Stimulated activated CD4-positive, alpha-beta T cell treated with anti-CD3 and anti-CD28 coated beads, TNF-alpha, amount 100 ng/mL, for 1 hour (primary cell): Measurements from ENCODE around the gene PPM1D.
A peak's percentile ranks its signal among the peaks of the same experiment; 100 is the strongest.
"Not testable (repeated sequence)": the region's sequence is repeated elsewhere in the genome, so short reads cannot be mapped to it uniquely, and the experiment has no call there.

Experiments used
- DNase-seq, 3 donors: peaks; one replicate each; pipeline ENCODE4 v3.0.0-alpha.2; 2020; ENCODE audit warnings: low read depth in 3 of 3, low spot score in 1 of 3

PPM1D gene

DNA sequence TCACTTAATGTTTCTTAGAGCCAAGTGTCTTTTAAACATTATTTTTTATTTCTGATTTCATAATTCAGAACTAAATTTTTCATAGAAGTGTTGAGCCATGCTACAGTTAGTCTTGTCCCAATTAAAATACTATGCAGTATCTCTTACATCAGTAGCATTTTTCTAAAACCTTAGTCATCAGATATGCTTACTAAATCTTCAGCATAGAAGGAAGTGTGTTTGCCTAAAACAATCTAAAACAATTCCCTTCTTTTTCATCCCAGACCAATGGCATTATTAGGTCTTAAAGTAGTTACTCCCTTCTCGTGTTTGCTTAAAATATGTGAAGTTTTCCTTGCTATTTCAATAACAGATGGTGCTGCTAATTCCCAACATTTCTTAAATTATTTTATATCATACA is 64.0 kb downstream of the PPM1D start:
- no peak for DNase-seq

GRCh38 chr17:60665602-60666001 is 65.6 kb downstream of the PPM1D start:
- no peak for DNase-seq

- not testable (repeated sequence) for DNase-seq
Observed at GRCh38 chr17:60668741-60669140, 68.7 kb downstream of the PPM1D start.

DNA sequence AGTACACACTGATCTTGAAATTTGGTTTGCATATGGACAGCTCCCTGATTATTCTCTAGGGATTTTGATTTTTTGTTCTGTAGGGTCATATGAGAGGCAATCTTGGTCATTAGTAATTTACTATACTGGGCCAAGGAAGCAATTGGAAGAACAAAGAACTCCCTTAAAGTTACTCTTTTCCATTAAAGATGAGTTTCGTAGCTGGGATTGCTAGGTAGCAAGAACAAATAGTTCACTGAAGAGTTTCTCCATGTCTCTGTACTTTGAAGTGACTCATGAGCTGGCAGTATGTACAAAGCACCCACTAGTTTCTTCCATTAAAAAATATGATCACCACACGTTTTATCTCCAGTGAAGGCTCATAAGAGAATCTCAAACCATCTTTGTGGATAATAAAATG is 71.5 kb downstream of the PPM1D start:
- no peak for DNase-seq

DNA sequence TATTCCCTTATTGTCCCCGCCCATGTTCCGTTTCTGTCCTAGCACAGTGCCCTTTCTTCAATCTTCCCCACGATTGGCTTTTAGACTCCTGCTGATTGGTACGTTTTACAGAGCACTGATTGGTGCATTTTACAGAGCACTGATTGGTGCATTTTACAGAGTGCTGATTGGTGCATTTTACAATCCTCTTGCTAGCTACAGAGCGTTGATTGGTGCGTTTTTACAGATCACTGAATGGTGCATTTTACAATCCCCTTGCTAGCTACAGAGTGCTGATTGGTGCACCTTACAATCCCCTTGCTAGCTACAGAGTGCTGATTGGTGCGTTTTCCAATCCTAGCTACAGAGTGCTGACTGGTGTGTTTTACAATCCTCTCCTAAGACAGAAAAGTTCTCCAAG is 74.6 kb downstream of the PPM1D start:
- DNase-seq = not testable (repeated sequence)

DNA sequence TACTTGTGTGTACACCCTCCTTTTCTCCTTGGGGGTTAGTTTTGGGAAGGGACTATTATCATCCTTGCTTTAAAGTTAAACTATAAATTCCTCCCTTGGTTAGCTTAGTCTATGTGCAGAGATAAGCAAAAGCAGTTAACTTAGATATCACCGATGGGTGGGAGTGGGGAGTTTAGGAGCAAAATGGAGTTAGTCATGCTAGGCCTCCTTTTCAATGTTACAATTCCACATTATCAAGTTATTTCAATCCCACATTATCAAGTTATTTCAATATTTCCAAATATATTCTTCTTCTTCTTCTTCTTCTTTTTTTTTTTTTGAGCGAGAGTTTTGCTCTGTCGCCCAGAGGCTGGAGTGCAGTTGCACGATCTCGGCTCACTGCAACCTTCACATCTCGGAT is 76.0 kb downstream of the PPM1D start:
- DNase-seq = no peak

GRCh38 chr17:60676758-60677307 is 76.8 kb downstream of the PPM1D start:
- DNase-seq = no peak

- DNase-seq = peak; percentile 82 to 87 (median 87)
Observed at GRCh38 chr17:60677308-60678117, 77.5 kb downstream of the PPM1D start, which contains the start of gene BCAS3. BCAS3 (plus strand) TSS chr17:60677851.

GRCh38 chr17:60678118-60678444 is 78.1 kb downstream of the PPM1D start:
- DNase-seq = no peak

DNA sequence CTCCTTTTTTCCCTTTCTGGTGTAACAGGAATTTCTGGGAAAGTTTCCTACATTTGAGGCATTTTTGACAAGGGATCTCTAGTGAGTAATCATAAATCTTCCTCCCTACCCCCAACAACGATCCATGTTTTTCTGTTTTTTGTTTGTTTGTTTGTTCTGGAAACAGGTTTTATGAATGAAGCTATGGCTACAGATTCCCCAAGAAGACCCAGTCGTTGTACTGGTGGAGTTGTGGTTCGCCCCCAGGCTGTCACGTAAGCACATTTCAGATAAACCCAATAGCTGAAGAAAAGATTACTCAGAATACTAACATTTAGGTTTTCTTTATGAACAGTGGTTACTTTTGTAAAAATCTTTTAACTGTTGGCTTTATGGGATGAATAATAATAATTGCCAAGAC is 79.3 kb downstream of the PPM1D start:
- no peak for DNase-seq

- no peak for DNase-seq
Observed at GRCh38 chr17:60680754-60681153, 80.8 kb downstream of the PPM1D start.

DNA sequence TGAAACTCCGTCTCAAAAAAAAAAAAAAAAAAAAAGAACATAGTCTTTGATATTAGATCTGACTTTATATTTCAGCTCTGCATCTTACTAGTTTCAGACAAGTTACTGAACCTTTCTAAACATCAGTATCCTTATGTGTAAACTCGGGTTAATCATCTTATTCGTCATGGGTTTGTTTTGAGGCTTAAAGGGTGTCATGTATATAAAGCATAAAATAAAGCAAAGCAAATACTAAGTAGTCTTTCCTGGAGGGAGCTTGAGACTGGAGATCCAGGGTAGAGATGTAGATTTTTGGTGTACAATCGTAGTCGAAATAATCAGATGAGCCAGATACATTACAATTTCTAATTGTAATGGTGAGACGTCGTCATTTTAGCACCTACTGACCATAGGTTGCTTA is 85.4 kb downstream of the PPM1D start:
- DNase-seq = no peak

DNA sequence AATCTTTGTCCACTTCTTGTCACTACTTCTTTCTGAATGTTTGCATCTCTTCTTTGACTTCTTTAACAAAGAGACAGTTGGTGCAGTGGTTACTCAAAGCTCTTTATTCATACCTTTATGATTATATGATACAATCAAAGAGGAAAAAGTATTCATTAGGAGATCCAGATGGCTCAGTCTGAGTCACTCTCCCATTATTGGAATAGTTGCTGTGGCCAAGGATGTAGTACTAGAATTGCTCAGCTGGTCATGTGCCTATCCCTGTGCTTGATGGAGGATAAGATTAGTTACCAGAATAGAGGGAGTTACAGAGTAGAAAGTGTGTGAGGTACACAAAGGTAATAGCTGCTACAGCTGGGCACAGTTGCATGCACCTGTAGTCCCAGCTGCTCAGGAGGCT is 96.0 kb downstream of the PPM1D start:
- no peak for DNase-seq

DNA sequence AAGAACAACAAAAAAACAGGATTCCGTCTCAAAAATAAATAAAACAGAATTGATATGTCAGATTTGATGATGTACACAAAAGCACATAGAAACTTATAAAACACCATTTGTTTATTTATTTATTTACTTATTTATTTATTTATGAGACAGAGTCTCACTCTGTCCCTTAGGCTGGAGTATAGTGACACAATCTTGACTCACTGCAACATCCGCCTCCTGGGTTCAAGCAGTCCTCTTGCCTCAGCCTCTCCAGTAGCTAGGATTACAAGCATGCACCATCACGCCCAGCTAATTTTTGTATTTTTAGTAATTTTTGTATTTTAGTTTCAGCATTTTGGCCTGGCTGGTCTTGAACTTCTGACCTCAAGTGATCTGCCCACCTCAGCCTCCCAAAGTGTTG is 99.1 kb downstream of the PPM1D start:
- DNase-seq = no peak

- DNase-seq = no peak
Observed at GRCh38 chr17:60704170-60704569, 104.2 kb downstream of the PPM1D start.

- DNase-seq = no peak
Observed at GRCh38 chr17:60712675-60713074, 112.7 kb downstream of the PPM1D start.

DNA sequence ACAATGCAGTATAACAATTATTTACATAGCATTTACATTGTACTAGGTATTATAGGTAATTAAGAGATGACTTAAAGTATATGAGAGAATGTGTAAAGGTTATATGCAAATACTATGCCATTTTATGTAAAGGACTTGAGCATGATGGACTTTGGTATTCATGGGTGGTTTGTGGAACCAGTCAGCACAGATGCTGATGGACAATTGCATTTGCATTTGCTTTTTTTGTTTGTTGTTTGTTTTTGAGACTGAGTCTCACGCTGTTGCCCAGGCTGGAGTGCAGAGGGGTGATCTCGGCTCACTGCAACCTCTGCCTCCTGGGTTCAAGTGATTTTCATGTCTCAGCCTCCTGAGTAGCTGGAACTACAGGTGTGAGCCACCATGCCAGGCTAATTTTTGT is 113.6 kb downstream of the PPM1D start:
- DNase-seq = no peak
